Measurements from ENCODE around the gene ENOX2. TPM values are rescaled to one million over a fixed set of nuclear protein-coding genes. Genes with fewer than 3 reads are reported as not detected.

Gene ENOX2
- total and polyA plus RNA-seq, 9 donors = 6.5 to 20.8 (median 16.3) TPM

DNA sequence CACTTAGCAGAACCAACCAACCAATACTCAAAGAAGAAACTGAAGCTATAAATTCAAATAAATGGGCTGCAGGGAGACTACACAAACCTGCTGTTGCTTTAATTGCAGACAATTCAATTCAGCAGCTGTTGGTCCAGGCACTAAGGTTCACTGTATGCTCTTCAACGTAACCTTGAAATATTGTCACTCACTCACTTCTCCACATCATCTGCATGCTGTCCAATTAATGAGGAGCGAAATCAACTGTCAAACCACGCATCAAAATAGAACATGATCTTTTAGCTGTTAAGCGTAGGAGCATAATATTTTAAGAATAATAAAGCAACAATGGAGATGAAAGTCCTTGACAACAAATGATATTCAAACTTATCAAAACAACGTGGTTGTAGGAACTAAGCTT lies 17.0 kb downstream of the ENOX2 start:
- Histone ChIP-seq H3K27ac (ENCODE audit: low read length) (no peak overlapping the region), H3K36me3 (ENCODE audit: control insufficient read depth, insufficient read depth, low read length) (no peaks in the 10 kb centered on the region), H3K27me3 (ENCODE audit: control insufficient read depth, insufficient read depth, low read length) (peaks cover 10% of the 10 kb centered on the region), H3K4me3 (ENCODE audit: low read length) (no peak overlapping the region), H3K9me3 (replicated peaks; ENCODE audit: control insufficient read depth, low read depth, low read length) (no peaks in the 10 kb centered on the region), H3K4me1 (ENCODE audit: control insufficient read depth, insufficient read depth, low read length) (no peaks in the 10 kb centered on the region)
- no CpG with 5 or more reads among the region's 5 CpGs for WGBS (ENCODE audit: insufficient coverage)
- no peak for DNase-seq

DNA sequence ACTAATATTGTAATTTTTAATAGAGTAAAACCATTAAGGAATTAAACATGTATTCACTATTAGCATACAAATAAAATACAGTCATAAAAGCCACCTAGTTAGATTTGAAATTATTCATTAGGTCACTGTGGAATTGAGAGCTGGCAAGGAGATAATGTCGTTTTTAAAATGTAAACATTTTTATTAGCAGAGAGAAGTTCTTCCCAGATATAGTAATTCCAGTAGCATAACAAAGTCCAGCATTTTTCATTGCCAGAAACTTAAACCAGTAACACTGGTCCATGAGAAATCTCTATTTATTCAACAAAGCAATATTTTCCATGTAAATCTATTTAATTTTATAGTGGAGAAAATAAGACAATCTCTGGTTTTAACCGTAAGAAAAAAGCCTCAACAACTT lies 17.5 kb downstream of the ENOX2 start:
- Histone ChIP-seq H3K27ac (ENCODE audit: low read length) (no peak overlapping the region), H3K4me3 (ENCODE audit: low read length) (no peak overlapping the region), H3K9me3 (replicated peaks; ENCODE audit: control insufficient read depth, low read depth, low read length) (no peaks in the 10 kb centered on the region), H3K27me3 (ENCODE audit: control insufficient read depth, insufficient read depth, low read length) (peaks cover 7% of the 10 kb centered on the region), H3K36me3 (ENCODE audit: control insufficient read depth, insufficient read depth, low read length) (no peaks in the 10 kb centered on the region), H3K4me1 (ENCODE audit: control insufficient read depth, insufficient read depth, low read length) (no peaks in the 10 kb centered on the region)
- peak; percentile 24 for DNase-seq
- no CpG with 5 or more reads among the region's 2 CpGs for WGBS (ENCODE audit: insufficient coverage)

DNA sequence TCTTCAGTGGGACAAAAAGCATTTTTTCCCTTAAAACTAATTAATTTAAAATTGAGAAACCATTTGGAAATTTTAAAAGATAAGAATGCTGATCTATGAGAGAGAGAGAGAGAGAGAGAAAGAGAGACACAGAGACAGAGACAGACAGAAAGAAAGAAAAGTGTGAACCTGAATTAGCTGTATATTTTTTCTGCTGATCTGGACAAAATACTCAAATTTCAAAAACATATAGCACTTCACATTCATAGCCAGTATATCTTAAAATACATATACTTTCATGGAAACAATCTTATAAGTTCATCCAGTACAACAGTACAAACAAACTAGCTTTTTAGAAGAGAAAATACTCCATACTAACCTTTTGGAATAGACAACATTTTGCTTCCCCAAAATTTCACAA lies 18.4 kb downstream of the ENOX2 start:
- no peak overlapping the region for H3K4me3 ChIP-seq (ENCODE audit: low read length)
- no peak overlapping the region for H3K27ac ChIP-seq (ENCODE audit: low read length)
- no peak for DNase-seq
- peaks cover 5% of the 10 kb centered on the region for H3K27me3 ChIP-seq (ENCODE audit: control insufficient read depth, insufficient read depth, low read length)
- no peaks in the 10 kb centered on the region for H3K36me3 ChIP-seq (ENCODE audit: control insufficient read depth, insufficient read depth, low read length)
- H3K4me1 ChIP-seq (ENCODE audit: control insufficient read depth, insufficient read depth, low read length) = no peaks in the 10 kb centered on the region
- H3K9me3 ChIP-seq (replicated peaks; ENCODE audit: control insufficient read depth, low read depth, low read length) = no peaks in the 10 kb centered on the region

DNA sequence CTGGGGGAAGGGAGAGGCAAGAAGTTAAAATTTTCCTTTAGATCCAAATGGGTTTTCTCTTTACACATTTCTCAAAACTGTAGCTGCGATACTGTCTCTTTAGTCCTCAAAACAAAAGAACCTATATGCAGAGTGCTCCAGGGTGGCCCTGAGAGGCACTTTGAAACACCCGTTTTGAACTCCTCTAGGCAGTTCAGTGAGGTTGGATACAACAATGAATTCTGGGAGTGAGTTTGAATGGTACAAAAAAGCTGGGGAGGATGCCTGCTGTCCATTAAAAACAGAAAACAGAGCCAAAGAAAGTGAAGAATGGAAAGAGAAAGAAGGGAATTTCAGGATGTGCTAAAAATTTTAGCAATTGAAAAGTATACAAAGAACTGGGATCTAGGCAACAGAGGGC lies 23.1 kb downstream of the ENOX2 start:
- no peak for DNase-seq
- Histone ChIP-seq H3K27ac (ENCODE audit: low read length) (no peak overlapping the region), H3K27me3 (ENCODE audit: control insufficient read depth, insufficient read depth, low read length) (peaks cover 3% of the 10 kb centered on the region), H3K36me3 (ENCODE audit: control insufficient read depth, insufficient read depth, low read length) (no peaks in the 10 kb centered on the region), H3K4me1 (ENCODE audit: control insufficient read depth, insufficient read depth, low read length) (no peaks in the 10 kb centered on the region), H3K9me3 (replicated peaks; ENCODE audit: control insufficient read depth, low read depth, low read length) (peaks cover 2% of the 10 kb centered on the region), H3K4me3 (ENCODE audit: low read length) (no peak overlapping the region)
- WGBS (ENCODE audit: insufficient coverage) = 29% methylated on average over 1 of the region's 2 CpGs

DNA sequence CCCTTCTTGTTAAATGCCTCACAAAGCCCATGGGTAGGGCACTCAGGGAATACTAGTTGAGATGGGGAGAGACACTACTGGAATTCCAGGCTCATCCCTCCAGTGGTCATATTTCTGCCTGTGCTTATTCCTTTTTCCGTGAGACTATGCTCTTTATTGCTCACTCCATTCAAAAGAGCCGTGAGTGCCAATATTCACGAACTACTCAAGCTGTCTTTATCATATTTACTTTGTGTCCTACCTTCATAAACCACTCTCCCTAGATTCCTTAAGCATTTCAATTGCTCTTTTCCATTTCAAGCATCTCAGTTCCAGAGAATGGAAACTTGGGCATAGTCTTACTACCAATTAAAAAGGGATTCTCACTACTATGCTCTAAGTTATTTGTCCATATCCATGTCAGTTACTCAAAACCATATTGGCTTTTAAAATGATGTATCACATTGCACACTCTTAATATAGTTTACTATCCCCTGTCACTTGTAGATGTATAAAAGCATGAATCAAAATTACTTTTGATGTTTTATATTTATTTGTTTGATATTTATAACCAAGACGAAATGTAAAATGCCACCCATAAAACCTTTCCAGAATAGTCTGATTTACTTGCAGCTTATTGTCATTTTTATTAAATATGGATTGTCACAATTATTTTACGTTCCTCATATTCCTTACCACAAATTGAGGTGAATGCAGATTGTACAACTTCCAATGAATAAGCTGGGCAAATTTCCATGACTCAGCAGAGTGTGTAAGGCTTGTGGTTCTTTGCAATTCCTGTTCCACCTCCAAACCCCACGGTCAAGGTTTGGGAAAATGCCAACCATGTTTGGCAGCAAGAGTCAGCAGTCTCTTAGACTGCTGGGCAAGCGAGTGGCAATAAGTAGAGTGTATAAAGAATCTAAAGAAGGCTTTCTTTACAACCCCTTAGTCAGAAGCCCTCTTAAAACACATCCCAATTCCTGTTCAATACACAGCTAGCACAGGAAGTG lies 24.4 kb downstream of the ENOX2 start:
- WGBS (ENCODE audit: insufficient coverage) = 48% methylated on average over 3 of the region's 7 CpGs
- H3K27ac ChIP-seq (ENCODE audit: low read length) = no peak overlapping the region
- H3K4me1 ChIP-seq (ENCODE audit: control insufficient read depth, insufficient read depth, low read length) = no peaks in the 10 kb centered on the region
- H3K9me3 ChIP-seq (replicated peaks; ENCODE audit: control insufficient read depth, low read depth, low read length) = peaks cover 2% of the 10 kb centered on the region
- peaks cover 3% of the 10 kb centered on the region for H3K27me3 ChIP-seq (ENCODE audit: control insufficient read depth, insufficient read depth, low read length)
- DNase-seq = peak; percentile 27
- no peaks in the 10 kb centered on the region for H3K36me3 ChIP-seq (ENCODE audit: control insufficient read depth, insufficient read depth, low read length)
- H3K4me3 ChIP-seq (ENCODE audit: low read length) = no peak overlapping the region

DNA sequence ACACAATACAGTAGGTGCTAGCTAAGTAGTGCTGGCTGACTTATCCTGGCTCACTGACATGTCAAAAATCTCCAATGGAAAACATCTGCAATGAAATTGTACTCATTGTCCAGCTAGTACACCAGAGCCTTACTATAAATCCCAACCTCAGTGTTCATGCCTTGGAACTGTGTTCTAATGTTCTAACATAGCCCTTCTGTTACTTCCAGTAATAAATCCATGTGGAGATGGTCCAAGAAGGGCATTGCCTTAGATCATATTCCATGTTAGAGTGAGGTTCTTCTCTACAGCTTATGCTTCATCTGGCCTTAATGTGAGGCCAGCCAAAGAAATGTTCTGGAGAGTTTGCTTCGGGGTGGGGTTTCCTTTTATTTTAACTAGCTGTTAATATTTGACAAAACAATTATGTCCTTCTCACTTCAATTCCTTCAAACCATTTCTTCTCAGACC lies 25.1 kb downstream of the ENOX2 start:
- Histone ChIP-seq H3K4me1 (ENCODE audit: control insufficient read depth, insufficient read depth, low read length) (no peaks in the 10 kb centered on the region), H3K9me3 (replicated peaks; ENCODE audit: control insufficient read depth, low read depth, low read length) (peaks cover 2% of the 10 kb centered on the region), H3K36me3 (ENCODE audit: control insufficient read depth, insufficient read depth, low read length) (no peaks in the 10 kb centered on the region), H3K4me3 (ENCODE audit: low read length) (no peak overlapping the region), H3K27ac (ENCODE audit: low read length) (no peak overlapping the region), H3K27me3 (ENCODE audit: control insufficient read depth, insufficient read depth, low read length) (no peaks in the 10 kb centered on the region)
- peak; percentile 35 for DNase-seq
- WGBS (ENCODE audit: insufficient coverage) = no CpG with 5 or more reads among the region's 1 CpG

DNA sequence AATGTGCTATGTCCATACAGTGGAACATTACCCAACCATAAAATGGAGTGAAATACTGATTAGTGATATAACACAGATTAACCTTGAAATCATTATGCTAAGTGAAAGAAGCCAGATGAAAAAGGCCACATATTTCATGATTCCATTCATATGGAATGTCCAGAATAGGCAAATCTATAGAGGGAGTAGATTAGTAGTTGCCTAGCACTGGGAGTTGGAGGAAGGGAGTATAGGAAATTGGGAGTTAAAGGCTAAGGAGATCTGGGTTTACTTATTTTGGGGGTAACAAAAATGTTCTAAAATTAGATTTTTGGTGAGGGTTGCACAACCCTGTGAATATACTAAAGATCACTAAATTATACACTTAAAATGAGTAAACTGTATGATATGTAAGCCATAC lies 26.8 kb downstream of the ENOX2 start:
- Histone ChIP-seq H3K4me1 (ENCODE audit: control insufficient read depth, insufficient read depth, low read length) (no peaks in the 10 kb centered on the region), H3K9me3 (replicated peaks; ENCODE audit: control insufficient read depth, low read depth, low read length) (peaks cover 2% of the 10 kb centered on the region), H3K27me3 (ENCODE audit: control insufficient read depth, insufficient read depth, low read length) (no peaks in the 10 kb centered on the region), H3K27ac (ENCODE audit: low read length) (no peak overlapping the region), H3K4me3 (ENCODE audit: low read length) (no peak overlapping the region), H3K36me3 (ENCODE audit: control insufficient read depth, insufficient read depth, low read length) (no peaks in the 10 kb centered on the region)
- DNase-seq = no peak

DNA sequence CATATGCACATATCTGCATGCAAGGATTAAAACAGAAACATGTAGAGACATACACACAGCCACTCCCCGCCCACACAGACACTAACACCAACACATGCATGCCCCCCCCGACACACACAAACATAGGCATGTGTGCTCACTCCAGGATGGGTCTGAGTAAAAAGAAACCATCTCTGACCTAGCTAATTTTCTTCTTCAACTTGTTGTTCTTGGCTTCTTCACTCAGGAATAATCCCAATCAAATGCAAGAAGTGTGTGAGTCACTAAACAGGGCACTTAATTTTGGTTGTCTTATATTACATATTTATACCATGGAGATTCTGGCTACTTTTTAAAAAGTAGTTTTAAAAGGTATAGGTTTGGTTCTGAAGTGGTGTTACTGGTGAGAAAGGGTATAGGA lies 28.3 kb downstream of the ENOX2 start:
- Histone ChIP-seq H3K36me3 (ENCODE audit: control insufficient read depth, insufficient read depth, low read length) (no peaks in the 10 kb centered on the region), H3K27me3 (ENCODE audit: control insufficient read depth, insufficient read depth, low read length) (no peaks in the 10 kb centered on the region), H3K9me3 (replicated peaks; ENCODE audit: control insufficient read depth, low read depth, low read length) (peaks cover 2% of the 10 kb centered on the region), H3K4me3 (ENCODE audit: low read length) (no peak overlapping the region), H3K4me1 (ENCODE audit: control insufficient read depth, insufficient read depth, low read length) (no peaks in the 10 kb centered on the region), H3K27ac (ENCODE audit: low read length) (no peak overlapping the region)
- WGBS (ENCODE audit: insufficient coverage) = 13% methylated on average over 1 of the region's 2 CpGs
- no peak for DNase-seq

DNA sequence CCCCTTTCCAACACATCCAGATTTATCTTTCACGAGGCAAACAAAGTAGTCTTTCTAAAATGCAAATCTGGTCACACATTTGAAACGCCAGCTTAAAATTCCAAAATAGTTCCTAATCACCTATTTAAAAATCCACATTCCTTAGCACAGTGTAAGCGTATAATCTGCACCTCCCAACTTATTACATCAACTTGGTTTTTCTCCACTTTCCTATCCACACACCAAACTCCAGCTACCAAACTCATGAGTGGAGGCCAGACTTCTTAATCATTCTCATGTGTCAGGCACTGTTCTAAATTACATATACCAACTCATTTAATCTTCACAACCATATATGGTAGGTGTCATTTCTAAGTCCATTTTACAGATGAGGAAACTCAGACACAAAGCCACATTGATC lies 33.8 kb downstream of the ENOX2 start:
- no peaks in the 10 kb centered on the region for H3K36me3 ChIP-seq (ENCODE audit: control insufficient read depth, insufficient read depth, low read length)
- H3K4me3 ChIP-seq (ENCODE audit: low read length) = no peak overlapping the region
- 75% methylated on average over 3 of the region's 3 CpGs for WGBS (ENCODE audit: insufficient coverage)
- H3K9me3 ChIP-seq (replicated peaks; ENCODE audit: control insufficient read depth, low read depth, low read length) = no peaks in the 10 kb centered on the region
- H3K27ac ChIP-seq (ENCODE audit: low read length) = no peak overlapping the region
- no peak for DNase-seq
- no peaks in the 10 kb centered on the region for H3K4me1 ChIP-seq (ENCODE audit: control insufficient read depth, insufficient read depth, low read length)
- H3K27me3 ChIP-seq (ENCODE audit: control insufficient read depth, insufficient read depth, low read length) = peaks cover under 1% of the 10 kb centered on the region

DNA sequence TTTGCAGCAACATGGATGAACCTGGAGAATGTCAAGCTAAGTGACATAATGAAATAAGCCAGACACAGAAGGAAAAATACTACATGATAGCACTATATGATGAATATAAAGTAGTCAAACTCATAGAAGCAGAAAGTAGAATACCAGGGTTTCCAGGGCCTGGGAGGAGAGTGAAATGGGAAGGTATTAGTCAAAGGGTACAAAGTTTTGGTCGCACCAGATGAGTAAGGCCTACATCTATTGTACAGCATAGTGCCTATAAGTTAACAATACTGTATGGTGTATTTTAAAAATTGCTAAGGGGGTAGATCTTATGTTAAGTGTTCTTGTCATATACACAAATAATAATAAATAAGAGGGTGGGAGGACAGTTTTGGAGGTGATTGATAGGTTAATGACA lies 41.5 kb downstream of the ENOX2 start:
- Histone ChIP-seq H3K27me3 (ENCODE audit: control insufficient read depth, insufficient read depth, low read length) (peaks cover 5% of the 10 kb centered on the region), H3K4me1 (ENCODE audit: control insufficient read depth, insufficient read depth, low read length) (no peaks in the 10 kb centered on the region), H3K27ac (ENCODE audit: low read length) (no peak overlapping the region), H3K9me3 (replicated peaks; ENCODE audit: control insufficient read depth, low read depth, low read length) (no peaks in the 10 kb centered on the region), H3K4me3 (ENCODE audit: low read length) (no peak overlapping the region), H3K36me3 (ENCODE audit: control insufficient read depth, insufficient read depth, low read length) (no peaks in the 10 kb centered on the region)
- no peak for DNase-seq
- no CpG with 5 or more reads among the region's 1 CpG for WGBS (ENCODE audit: insufficient coverage)

All from muscle of leg (tissue), 11 donors.